OCI-LY7 (cell line): Measurements from ENCODE around the gene HMOX2.

Source experiments
- EZH2phosphoT487 ChIP-seq: fragments of 200-600 bp; sonication (generic); IDR thresholded peaks from 2 replicates; pipeline ENCODE4 v1.6.1; 2018; ENCODE audit warnings: low read depth, borderline replicate concordance, mild to moderate bottlenecking, mixed run types, antibody characterized with exemption, low read length, moderate library complexity, mixed read lengths
- TF ChIP-seq, protein P1 (sequence below): fragments of 200-600 bp; sonication (generic); conservative IDR thresholded peaks from 2 replicates; pipeline ENCODE4 v1.5.1; 2014; ENCODE audit warnings: mild to moderate bottlenecking, antibody characterized with exemption, low read length, moderate library complexity, mixed read lengths

DNA sequence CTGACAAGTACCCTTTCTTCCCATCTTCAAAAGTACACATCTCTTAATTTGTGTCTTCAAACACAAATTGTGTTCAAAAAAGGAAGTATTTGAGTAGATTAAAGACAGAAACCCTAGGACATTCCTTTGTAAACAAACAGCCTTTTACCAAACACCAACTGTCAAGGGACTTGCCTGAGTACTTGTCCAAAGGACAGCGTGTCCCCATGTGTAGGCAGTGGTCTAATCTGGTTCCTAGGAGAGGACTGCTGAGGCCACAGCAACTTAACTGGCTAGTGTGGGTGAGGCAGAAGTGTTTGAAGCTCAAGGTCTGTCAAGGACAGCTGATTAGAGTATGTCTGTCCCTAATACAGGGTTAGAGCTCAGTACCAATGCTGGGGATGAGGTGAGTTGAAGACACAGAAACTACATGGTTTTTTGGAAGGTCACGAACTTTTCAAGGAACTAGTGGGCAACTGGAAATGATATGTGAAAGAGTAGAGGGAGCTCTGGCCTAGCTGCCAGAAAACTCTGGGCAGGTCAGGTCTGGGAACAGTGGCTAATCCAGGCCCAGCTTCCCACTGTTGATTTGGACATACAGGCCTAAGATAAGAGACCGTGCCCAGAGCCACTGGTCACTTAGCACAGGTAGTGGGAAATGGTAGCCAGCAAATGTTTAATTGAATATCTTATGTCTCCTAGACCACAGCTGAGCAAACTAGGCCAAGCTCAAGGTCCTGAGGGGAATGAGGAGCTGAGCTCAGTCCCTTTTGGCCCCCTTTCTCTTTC lies 10.1 kb downstream of the HMOX2 start:
- TF ChIP-seq, protein P1, sequence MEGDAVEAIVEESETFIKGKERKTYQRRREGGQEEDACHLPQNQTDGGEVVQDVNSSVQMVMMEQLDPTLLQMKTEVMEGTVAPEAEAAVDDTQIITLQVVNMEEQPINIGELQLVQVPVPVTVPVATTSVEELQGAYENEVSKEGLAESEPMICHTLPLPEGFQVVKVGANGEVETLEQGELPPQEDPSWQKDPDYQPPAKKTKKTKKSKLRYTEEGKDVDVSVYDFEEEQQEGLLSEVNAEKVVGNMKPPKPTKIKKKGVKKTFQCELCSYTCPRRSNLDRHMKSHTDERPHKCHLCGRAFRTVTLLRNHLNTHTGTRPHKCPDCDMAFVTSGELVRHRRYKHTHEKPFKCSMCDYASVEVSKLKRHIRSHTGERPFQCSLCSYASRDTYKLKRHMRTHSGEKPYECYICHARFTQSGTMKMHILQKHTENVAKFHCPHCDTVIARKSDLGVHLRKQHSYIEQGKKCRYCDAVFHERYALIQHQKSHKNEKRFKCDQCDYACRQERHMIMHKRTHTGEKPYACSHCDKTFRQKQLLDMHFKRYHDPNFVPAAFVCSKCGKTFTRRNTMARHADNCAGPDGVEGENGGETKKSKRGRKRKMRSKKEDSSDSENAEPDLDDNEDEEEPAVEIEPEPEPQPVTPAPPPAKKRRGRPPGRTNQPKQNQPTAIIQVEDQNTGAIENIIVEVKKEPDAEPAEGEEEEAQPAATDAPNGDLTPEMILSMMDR: no peak
- no peak for TF ChIP-seq EZH2phosphoT487
